WTC11 (cell line): Measurements from ENCODE around the gene CENPF. TPM values are rescaled to one million over a fixed set of nuclear protein-coding genes. Genes with fewer than 3 reads are reported as not detected.
A peak's percentile ranks its signal among the peaks of the same experiment; 100 is the strongest.

Source experiments
- ATAC-seq: fragments of 200-7000 bp; cut with Tn5 transposase; 2 replicates; pipeline ENCODE4 v1.10.0; 2021; ENCODE audit warnings: mild to moderate bottlenecking, moderate library complexity
- CTCF ChIA-PET: fragments of 300-600 bp; sonication (Branson Sonifier 250); formaldehyde crosslinking; loops from one replicate; lab custom pipeline; 2021; ENCODE audit warnings: antibody characterized with exemption; lab: Charles Lee
- POLR2A ChIA-PET: fragments of 350-600 bp; sonication (Branson Sonifier 250); formaldehyde crosslinking; loops from one replicate; lab custom pipeline; 2021; ENCODE audit warnings: antibody characterized with exemption; lab: Charles Lee
- DNase-seq: peaks from one replicate; pipeline ENCODE4 v3.0.0; 2021; ENCODE audit warnings: low spot score
- H3K27ac Mint-ChIP-seq: 2 replicates; pipeline ENCODE4 v1.8.0; 2021; ENCODE audit warnings: mixed read lengths
- H3K27me3 Mint-ChIP-seq: 2 replicates; pipeline ENCODE4 v1.8.0; 2021; ENCODE audit warnings: low read depth, mild to moderate bottlenecking, moderate library complexity, mixed read lengths
- H3K36me3 Mint-ChIP-seq: 2 replicates; pipeline ENCODE4 v1.8.0; 2021; ENCODE audit warnings: mixed read lengths
- H3K4me1 Mint-ChIP-seq: 2 replicates; pipeline ENCODE4 v1.8.0; 2022; ENCODE audit warnings: mixed read lengths
- H3K4me3 Mint-ChIP-seq: 2 replicates; pipeline ENCODE4 v1.8.0; 2021; ENCODE audit warnings: mild to moderate bottlenecking, moderate library complexity, mixed read lengths
- H3K9me3 Mint-ChIP-seq: 2 replicates; pipeline ENCODE4 v1.8.0; 2021; ENCODE audit warnings: mixed read lengths
- E2F5 ChIP-seq: sonication (generic); formaldehyde crosslinking; IDR thresholded peaks from 2 replicates; pipeline ENCODE4 v1.8.1; 2022; ENCODE audit warnings: mild to moderate bottlenecking, moderate library complexity, missing genetic modification reagents
- ELF4 ChIP-seq: sonication (generic); formaldehyde crosslinking; IDR thresholded peaks from 2 replicates; pipeline ENCODE4 v1.8.1; 2022; ENCODE audit warnings: low read depth, mild to moderate bottlenecking, moderate library complexity, missing genetic modification reagents
- ERG ChIP-seq: fragments of 250-450 bp; sonication (Bioruptor Pico); IDR thresholded peaks from 2 replicates; pipeline ENCODE4 v1.8.0; 2021; ENCODE audit warnings: mild to moderate bottlenecking
- GABPB1 ChIP-seq: sonication (generic); formaldehyde crosslinking; IDR thresholded peaks from 2 replicates; pipeline ENCODE4 v1.8.1; 2023; ENCODE audit warnings: mild to moderate bottlenecking, missing genetic modification reagents
- IRF1 ChIP-seq: sonication (generic); formaldehyde crosslinking; IDR thresholded peaks from 2 replicates; pipeline ENCODE4 v1.8.0; 2023; ENCODE audit warnings: missing genetic modification reagents
- MAX ChIP-seq: sonication (generic); formaldehyde crosslinking; IDR thresholded peaks from 2 replicates; pipeline ENCODE4 v1.8.0; 2022; ENCODE audit warnings: mild to moderate bottlenecking, missing genetic modification reagents
- MYBL2 ChIP-seq: sonication (generic); formaldehyde crosslinking; IDR thresholded peaks from 2 replicates; pipeline ENCODE4 v1.8.1; 2023; ENCODE audit warnings: mild to moderate bottlenecking, moderate library complexity, missing genetic modification reagents
- NR2C2 ChIP-seq: sonication (generic); formaldehyde crosslinking; IDR thresholded peaks from 2 replicates; pipeline ENCODE4 v1.8.0; 2022; ENCODE audit warnings: mild to moderate bottlenecking, missing genetic modification reagents
- OVOL2 ChIP-seq: fragments of 250-450 bp; sonication (Bioruptor Pico); IDR thresholded peaks from 2 replicates; pipeline ENCODE4 v1.9.0; 2021; ENCODE audit warnings: mild to moderate bottlenecking, borderline replicate concordance
- RELA ChIP-seq: sonication (generic); formaldehyde crosslinking; IDR thresholded peaks from 2 replicates; pipeline ENCODE4 v1.8.1; 2022; ENCODE audit warnings: missing genetic modification reagents, mild to moderate bottlenecking, borderline replicate concordance
- RORB ChIP-seq: fragments of 250-450 bp; sonication (Bioruptor Pico); IDR thresholded peaks from 2 replicates; pipeline ENCODE4 v1.9.0; 2021; ENCODE audit warnings: mild to moderate bottlenecking
- SMAD4 ChIP-seq: sonication (generic); formaldehyde crosslinking; IDR thresholded peaks from 2 replicates; pipeline ENCODE4 v1.8.0; 2022; ENCODE audit warnings: mild to moderate bottlenecking, missing genetic modification reagents
- STAT6 ChIP-seq: sonication (generic); formaldehyde crosslinking; conservative IDR thresholded peaks from 2 replicates; pipeline ENCODE4 v1.8.1; 2023; ENCODE audit warnings: mild to moderate bottlenecking, low read depth, missing genetic modification reagents, moderate library complexity
- ZBTB21 ChIP-seq: sonication (generic); formaldehyde crosslinking; IDR thresholded peaks from 2 replicates; pipeline ENCODE4 v1.8.1; 2023; ENCODE audit warnings: mild to moderate bottlenecking, missing genetic modification reagents, borderline replicate concordance
- ZNF121 ChIP-seq: sonication (generic); formaldehyde crosslinking; IDR thresholded peaks from 2 replicates; pipeline ENCODE4 v1.8.0; 2023; ENCODE audit warnings: missing genetic modification reagents
- ZNF138 ChIP-seq: sonication (generic); formaldehyde crosslinking; conservative IDR thresholded peaks from 2 replicates; pipeline ENCODE4 v1.8.1; 2022; ENCODE audit warnings: mild to moderate bottlenecking, moderate library complexity, missing genetic modification reagents
- ZNF423 ChIP-seq: fragments of 250-450 bp; sonication (Bioruptor Pico); IDR thresholded peaks from 2 replicates; pipeline ENCODE4 v2.1.2; 2022; ENCODE audit warnings: mild to moderate bottlenecking, moderate library complexity
- total RNA-seq: library from RNA; stranded (reverse); gene quantifications from 3 replicates; pipeline ENCODE4 v1.2.3, GENCODE V29; 2021
- TF ChIP-seq, protein P1 (sequence below): sonication (generic); formaldehyde crosslinking; IDR thresholded peaks from 2 replicates; pipeline ENCODE4 v1.8.0; 2022; ENCODE audit warnings: missing genetic modification reagents
- TF ChIP-seq, protein P2 (sequence below): sonication (generic); formaldehyde crosslinking; IDR thresholded peaks from 2 replicates; pipeline ENCODE4 v1.8.0; 2023; ENCODE audit warnings: missing genetic modification reagents, mild to moderate bottlenecking, borderline replicate concordance

CENPF gene
- total RNA-seq, 1 experiment from 2014 or later = 166 TPM

- no peak for ATAC-seq
Observed at GRCh38 chr1:214603819-214604252, 841 bp downstream of the CENPF start.

DNA sequence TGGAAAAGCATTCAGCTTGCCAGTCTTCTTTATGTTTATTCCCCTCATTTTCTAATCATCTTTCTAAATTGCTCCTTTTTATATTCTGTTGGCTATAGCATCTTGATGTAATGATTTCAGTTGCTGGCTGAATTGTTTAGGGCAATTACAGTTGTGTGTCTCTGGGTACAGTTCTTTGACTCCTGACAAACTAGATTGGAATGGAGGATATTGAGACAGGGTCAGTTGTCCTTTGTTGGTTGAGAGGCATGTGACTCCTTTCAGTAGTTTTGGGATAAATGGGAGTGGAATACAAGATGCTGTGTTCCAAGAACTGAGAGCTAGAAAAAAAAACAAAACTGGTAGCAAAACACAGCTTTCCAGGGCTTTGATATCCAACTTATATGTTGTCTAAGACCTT, 1.5 kb downstream of the CENPF start:
- TF ChIP-seq RORB (CRISPR knock-in tag) (no peak), STAT6 (CRISPR knock-in tag) (no peak), ERG (CRISPR knock-in tag) (no peak), RELA (CRISPR knock-in tag) (no peak), SMAD4 (no peak), E2F5 (CRISPR knock-in tag) (no peak), OVOL2 (CRISPR knock-in tag) (no peak), ZNF423 (no peak), IRF1 (CRISPR knock-in tag) (no peak), ZNF138 (CRISPR knock-in tag) (no peak), MAX (CRISPR knock-in tag) (no peak), MYBL2 (CRISPR knock-in tag) (no peak)
- TF ChIP-seq, protein P1, sequence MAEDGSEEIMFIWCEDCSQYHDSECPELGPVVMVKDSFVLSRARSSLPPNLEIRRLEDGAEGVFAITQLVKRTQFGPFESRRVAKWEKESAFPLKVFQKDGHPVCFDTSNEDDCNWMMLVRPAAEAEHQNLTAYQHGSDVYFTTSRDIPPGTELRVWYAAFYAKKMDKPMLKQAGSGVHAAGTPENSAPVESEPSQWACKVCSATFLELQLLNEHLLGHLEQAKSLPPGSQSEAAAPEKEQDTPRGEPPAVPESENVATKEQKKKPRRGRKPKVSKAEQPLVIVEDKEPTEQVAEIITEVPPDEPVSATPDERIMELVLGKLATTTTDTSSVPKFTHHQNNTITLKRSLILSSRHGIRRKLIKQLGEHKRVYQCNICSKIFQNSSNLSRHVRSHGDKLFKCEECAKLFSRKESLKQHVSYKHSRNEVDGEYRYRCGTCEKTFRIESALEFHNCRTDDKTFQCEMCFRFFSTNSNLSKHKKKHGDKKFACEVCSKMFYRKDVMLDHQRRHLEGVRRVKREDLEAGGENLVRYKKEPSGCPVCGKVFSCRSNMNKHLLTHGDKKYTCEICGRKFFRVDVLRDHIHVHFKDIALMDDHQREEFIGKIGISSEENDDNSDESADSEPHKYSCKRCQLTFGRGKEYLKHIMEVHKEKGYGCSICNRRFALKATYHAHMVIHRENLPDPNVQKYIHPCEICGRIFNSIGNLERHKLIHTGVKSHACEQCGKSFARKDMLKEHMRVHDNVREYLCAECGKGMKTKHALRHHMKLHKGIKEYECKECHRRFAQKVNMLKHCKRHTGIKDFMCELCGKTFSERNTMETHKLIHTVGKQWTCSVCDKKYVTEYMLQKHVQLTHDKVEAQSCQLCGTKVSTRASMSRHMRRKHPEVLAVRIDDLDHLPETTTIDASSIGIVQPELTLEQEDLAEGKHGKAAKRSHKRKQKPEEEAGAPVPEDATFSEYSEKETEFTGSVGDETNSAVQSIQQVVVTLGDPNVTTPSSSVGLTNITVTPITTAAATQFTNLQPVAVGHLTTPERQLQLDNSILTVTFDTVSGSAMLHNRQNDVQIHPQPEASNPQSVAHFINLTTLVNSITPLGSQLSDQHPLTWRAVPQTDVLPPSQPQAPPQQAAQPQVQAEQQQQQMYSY (CRISPR knock-in tag) = no peak
- TF ChIP-seq, protein P2, sequence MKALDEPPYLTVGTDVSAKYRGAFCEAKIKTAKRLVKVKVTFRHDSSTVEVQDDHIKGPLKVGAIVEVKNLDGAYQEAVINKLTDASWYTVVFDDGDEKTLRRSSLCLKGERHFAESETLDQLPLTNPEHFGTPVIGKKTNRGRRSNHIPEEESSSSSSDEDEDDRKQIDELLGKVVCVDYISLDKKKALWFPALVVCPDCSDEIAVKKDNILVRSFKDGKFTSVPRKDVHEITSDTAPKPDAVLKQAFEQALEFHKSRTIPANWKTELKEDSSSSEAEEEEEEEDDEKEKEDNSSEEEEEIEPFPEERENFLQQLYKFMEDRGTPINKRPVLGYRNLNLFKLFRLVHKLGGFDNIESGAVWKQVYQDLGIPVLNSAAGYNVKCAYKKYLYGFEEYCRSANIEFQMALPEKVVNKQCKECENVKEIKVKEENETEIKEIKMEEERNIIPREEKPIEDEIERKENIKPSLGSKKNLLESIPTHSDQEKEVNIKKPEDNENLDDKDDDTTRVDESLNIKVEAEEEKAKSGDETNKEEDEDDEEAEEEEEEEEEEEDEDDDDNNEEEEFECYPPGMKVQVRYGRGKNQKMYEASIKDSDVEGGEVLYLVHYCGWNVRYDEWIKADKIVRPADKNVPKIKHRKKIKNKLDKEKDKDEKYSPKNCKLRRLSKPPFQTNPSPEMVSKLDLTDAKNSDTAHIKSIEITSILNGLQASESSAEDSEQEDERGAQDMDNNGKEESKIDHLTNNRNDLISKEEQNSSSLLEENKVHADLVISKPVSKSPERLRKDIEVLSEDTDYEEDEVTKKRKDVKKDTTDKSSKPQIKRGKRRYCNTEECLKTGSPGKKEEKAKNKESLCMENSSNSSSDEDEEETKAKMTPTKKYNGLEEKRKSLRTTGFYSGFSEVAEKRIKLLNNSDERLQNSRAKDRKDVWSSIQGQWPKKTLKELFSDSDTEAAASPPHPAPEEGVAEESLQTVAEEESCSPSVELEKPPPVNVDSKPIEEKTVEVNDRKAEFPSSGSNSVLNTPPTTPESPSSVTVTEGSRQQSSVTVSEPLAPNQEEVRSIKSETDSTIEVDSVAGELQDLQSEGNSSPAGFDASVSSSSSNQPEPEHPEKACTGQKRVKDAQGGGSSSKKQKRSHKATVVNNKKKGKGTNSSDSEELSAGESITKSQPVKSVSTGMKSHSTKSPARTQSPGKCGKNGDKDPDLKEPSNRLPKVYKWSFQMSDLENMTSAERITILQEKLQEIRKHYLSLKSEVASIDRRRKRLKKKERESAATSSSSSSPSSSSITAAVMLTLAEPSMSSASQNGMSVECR (CRISPR knock-in tag) = no peak
- ChIA-PET CTCF (interaction anchor here (3.2 kb wide), 1 partner anchor 272 kb away, joined by 18 read pairs; no protein-coding TSS in a partner anchor), POLR2A (interaction anchor here (1.1 to 3.9 kb wide), 2 partner anchors 34 to 53 kb away, joined by 3 to 27 read pairs; partner anchors contain the start of gene PTPN14)
- peaks cover 3% of the 10 kb centered on the region for H3K27me3 Mint-ChIP-seq
- no peak for ATAC-seq
- DNase-seq = no peak
- peaks cover 9% of the 10 kb centered on the region for H3K36me3 Mint-ChIP-seq
- peak overlapping the region; percentile 44 for H3K27ac Mint-ChIP-seq
- H3K9me3 Mint-ChIP-seq = peaks cover 5% of the 10 kb centered on the region
- H3K4me1 Mint-ChIP-seq = peaks cover 19% of the 10 kb centered on the region
- H3K4me3 Mint-ChIP-seq = peak overlapping the region; percentile 96

More at GRCh38 chr1:214603819-214604252, 841 bp downstream of the CENPF start:
- H3K36me3 Mint-ChIP-seq = peaks cover 3% of the 10 kb centered on the region
- CTCF ChIA-PET = interaction anchor here (3.2 kb wide), 1 partner anchor 271 kb away, joined by 18 read pairs; no protein-coding TSS in a partner anchor
- DNase-seq = no peak
- H3K4me3 Mint-ChIP-seq = peak overlapping the region; percentile 96
- peaks cover 3% of the 10 kb centered on the region for H3K27me3 Mint-ChIP-seq
- H3K9me3 Mint-ChIP-seq = no peaks in the 10 kb centered on the region
- H3K4me1 Mint-ChIP-seq = peaks cover 19% of the 10 kb centered on the region
- POLR2A ChIA-PET = interaction anchor here (1.1 to 3.9 kb wide), 3 partner anchors 35 to 250 kb away, joined by 3 to 27 read pairs (median 3); partner anchors contain the start of gene PTPN14
- TF ChIP-seq GABPB1 (CRISPR knock-in tag) (no peak), ZNF121 (CRISPR knock-in tag) (no peak), ZBTB21 (CRISPR knock-in tag) (no peak), NR2C2 (no peak), ELF4 (CRISPR knock-in tag) (no peak)
- H3K27ac Mint-ChIP-seq = peak overlapping the region; percentile 63
